Prostate gland (tissue), 2 donors: ENCODE measurements around the gene NHERF2.

ENCODE experiments used
- POLR2A ChIP-seq: fragments of 450-650 bp; IDR thresholded peaks from one replicate; pipeline ENCODE4 v1.6.1; 2016; ENCODE audit warnings: antibody characterized with exemption, mild to moderate bottlenecking
- POLR2AphosphoS5 ChIP-seq: sonication (generic); formaldehyde crosslinking; IDR thresholded peaks from one replicate; pipeline ENCODE4 v1.6.1; 2017; ENCODE audit warnings: antibody characterized with exemption
- TF ChIP-seq, protein P1 (sequence below), 4 experiments: fragments of 200-600 bp in 2 of 4; fragments of 450-650 bp in 2 of 4; sonication (generic) in 2 of 4; IDR thresholded peaks; 1 replicate in 3 of 4; 2 replicates in 1 of 4; pipeline ENCODE4 v1.5.1; 2016 to 2019; ENCODE audit warnings: antibody characterized with exemption in 4 of 4, mild to moderate bottlenecking in 2 of 4, moderate library complexity in 2 of 4

DNA sequence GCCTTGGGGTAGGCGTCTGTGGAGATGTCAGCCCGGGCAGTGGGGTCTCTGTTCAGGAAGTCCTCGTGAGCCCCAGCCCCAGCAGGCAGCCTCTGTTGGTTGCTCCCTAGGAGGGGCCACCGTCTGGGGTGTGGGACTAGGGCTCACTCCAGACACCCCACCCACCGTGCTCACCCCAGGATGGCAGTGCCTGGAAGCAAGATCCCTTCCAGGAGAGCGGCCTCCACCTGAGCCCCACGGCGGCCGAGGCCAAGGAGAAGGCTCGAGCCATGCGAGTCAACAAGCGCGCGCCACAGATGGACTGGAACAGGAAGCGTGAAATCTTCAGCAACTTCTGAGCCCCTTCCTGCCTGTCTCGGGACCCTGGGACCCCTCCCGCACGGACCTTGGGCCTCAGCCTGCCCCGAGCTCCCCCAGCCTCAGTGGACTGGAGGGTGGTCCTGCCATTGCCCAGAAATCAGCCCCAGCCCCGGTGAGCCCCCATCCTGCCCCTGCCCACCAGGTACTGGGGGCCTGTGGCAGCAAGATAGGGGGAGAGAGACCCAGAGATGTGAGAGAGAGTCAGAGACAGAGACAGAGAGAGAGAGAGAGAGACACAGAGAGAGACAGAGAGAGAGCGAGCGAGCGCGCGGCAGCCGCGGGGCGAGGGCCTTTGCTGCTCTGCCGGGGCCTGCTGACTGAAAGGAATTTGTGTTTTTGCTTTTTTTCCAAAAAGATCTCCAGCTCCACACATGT, 11.1 kb downstream of the NHERF2 start:
- TF ChIP-seq POLR2A (no peak), POLR2AphosphoS5 (no peak)
- TF ChIP-seq, protein P1, sequence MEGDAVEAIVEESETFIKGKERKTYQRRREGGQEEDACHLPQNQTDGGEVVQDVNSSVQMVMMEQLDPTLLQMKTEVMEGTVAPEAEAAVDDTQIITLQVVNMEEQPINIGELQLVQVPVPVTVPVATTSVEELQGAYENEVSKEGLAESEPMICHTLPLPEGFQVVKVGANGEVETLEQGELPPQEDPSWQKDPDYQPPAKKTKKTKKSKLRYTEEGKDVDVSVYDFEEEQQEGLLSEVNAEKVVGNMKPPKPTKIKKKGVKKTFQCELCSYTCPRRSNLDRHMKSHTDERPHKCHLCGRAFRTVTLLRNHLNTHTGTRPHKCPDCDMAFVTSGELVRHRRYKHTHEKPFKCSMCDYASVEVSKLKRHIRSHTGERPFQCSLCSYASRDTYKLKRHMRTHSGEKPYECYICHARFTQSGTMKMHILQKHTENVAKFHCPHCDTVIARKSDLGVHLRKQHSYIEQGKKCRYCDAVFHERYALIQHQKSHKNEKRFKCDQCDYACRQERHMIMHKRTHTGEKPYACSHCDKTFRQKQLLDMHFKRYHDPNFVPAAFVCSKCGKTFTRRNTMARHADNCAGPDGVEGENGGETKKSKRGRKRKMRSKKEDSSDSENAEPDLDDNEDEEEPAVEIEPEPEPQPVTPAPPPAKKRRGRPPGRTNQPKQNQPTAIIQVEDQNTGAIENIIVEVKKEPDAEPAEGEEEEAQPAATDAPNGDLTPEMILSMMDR (IDR thresholded peaks at IDR 0.05), result no peak
